OCI-LY7 (cell line): ENCODE data around the gene WNT7A. TPM values are rescaled to one million over a fixed set of nuclear protein-coding genes. Genes with fewer than 3 reads are reported as not detected.

Experiments used
- BruUV-seq: library from RNA; stranded (reverse); fragments of 400-500 nt; replicated peaks from 2 replicates; lab custom pipeline; 2021; lab: Mats Ljungman, UMichigan
- CTCF ChIA-PET: fragments of 300-600 bp; sonication (Branson Sonifier 250); formaldehyde crosslinking; loops from one replicate; lab custom pipeline; 2022; ENCODE audit warnings: antibody characterized with exemption; ENCODE audit not compliant: unreplicated experiment; lab: Charles Lee
- POLR2A ChIA-PET: fragments of 300-600 bp; sonication (Branson Sonifier 250); formaldehyde crosslinking; loops from one replicate; lab custom pipeline; 2022; ENCODE audit warnings: antibody characterized with exemption; lab: Charles Lee
- DNase-seq: peaks from one replicate; pipeline ENCODE4 v3.0.0-alpha.2; 2015; ENCODE audit warnings: low spot score
- H2AFZ ChIP-seq: fragments of 200-600 bp; sonication (generic), shearing (Covaris generic); 2 replicates; pipeline ENCODE4 v1.6.1; 2014; ENCODE audit warnings: mild to moderate bottlenecking, antibody characterized with exemption, low read length, moderate library complexity
- H3K27ac ChIP-seq: fragments of 200-600 bp; sonication (generic); 2 replicates; pipeline ENCODE4 v1.5.1; 2014; ENCODE audit warnings: mixed run types, low read depth, mild to moderate bottlenecking, moderate library complexity, low read length, inconsistent platforms; ENCODE audit not compliant: poor library complexity, severe bottlenecking
- H3K36me3 ChIP-seq: fragments of 200-600 bp; sonication (generic); 2 replicates; pipeline ENCODE4 v1.6.1; 2014; ENCODE audit warnings: mild to moderate bottlenecking, antibody characterized with exemption, low read length, moderate library complexity, mixed read lengths; ENCODE audit not compliant: insufficient read depth
- H3K4me1 ChIP-seq: fragments of 200-600 bp; sonication (generic); 2 replicates; pipeline ENCODE4 v1.5.1; 2014; ENCODE audit warnings: mild to moderate bottlenecking, low read length; ENCODE audit not compliant: insufficient read depth, poor library complexity, severe bottlenecking
- H3K4me2 ChIP-seq: fragments of 200-600 bp; sonication (generic); 2 replicates; pipeline ENCODE4 v1.6.1; 2014; ENCODE audit warnings: mild to moderate bottlenecking, low read length
- H3K4me3 ChIP-seq: fragments of 200-600 bp; sonication (generic); 2 replicates; pipeline ENCODE4 v1.5.1; 2014; ENCODE audit warnings: mild to moderate bottlenecking, low read depth, low read length; ENCODE audit not compliant: poor library complexity, severe bottlenecking
- H3K79me2 ChIP-seq: fragments of 200-600 bp; sonication (generic); 2 replicates; pipeline ENCODE4 v1.6.1; 2016; ENCODE audit warnings: low read depth, mild to moderate bottlenecking, low read length, moderate library complexity, mixed read lengths; ENCODE audit not compliant: insufficient read depth
- H3K9me2 ChIP-seq: fragments of 200-600 bp; sonication (generic); 2 replicates; pipeline ENCODE4 v1.6.1; 2016; ENCODE audit warnings: mild to moderate bottlenecking, low read length, mixed read lengths; ENCODE audit not compliant: insufficient read depth
- H3K9me3 ChIP-seq: fragments of 200-600 bp; sonication (generic); 2 replicates; pipeline ENCODE4 v1.6.1; 2014; ENCODE audit warnings: mild to moderate bottlenecking, mixed run types, low read length, mixed read lengths
- H4K20me1 ChIP-seq: fragments of 200-600 bp; sonication (generic); 2 replicates; pipeline ENCODE4 v1.6.1; 2014; ENCODE audit warnings: mild to moderate bottlenecking, antibody characterized with exemption, low read length, moderate library complexity, mixed read lengths; ENCODE audit not compliant: insufficient read depth
- CTCF ChIP-seq: fragments of 200-600 bp; sonication (generic); conservative IDR thresholded peaks from 2 replicates; pipeline ENCODE4 v1.5.1; 2014; ENCODE audit warnings: mild to moderate bottlenecking, antibody characterized with exemption, low read length, moderate library complexity, mixed read lengths
- EZH2phosphoT487 ChIP-seq: fragments of 200-600 bp; sonication (generic); IDR thresholded peaks from 2 replicates; pipeline ENCODE4 v1.6.1; 2018; ENCODE audit warnings: low read depth, borderline replicate concordance, mild to moderate bottlenecking, mixed run types, antibody characterized with exemption, low read length, moderate library complexity, mixed read lengths
- intact Hi-C: fragments of 100-400 bp; cut with micrococcal nuclease; formaldehyde crosslinking; loops from one replicate; pipeline ENCODE4 v1.10.0; 2022; ENCODE audit not compliant: unreplicated experiment
- total RNA-seq, 2 experiments: library from RNA; depleted of rRNA in 1 of 2; stranded (reverse); fragments of >200 nt in 1 of 2; shearing (Covaris generic) in 1 of 2; gene quantifications; 2 replicates each; pipeline ENCODE4 v1.2.3, GENCODE V29; 2014 to 2022

Gene WNT7A
- total RNA-seq, 2 experiments from 2014 or later: not detected

GRCh38 chr3:13786811-13787210, 93.1 kb downstream of the WNT7A start:
- Histone ChIP-seq H3K36me3 (no peaks in the 10 kb centered on the region), H3K4me2 (no peak overlapping the region), H3K9me2 (no peaks in the 10 kb centered on the region), H3K79me2 (no peaks in the 10 kb centered on the region), H3K9me3 (no peaks in the 10 kb centered on the region), H3K27ac (no peak overlapping the region), H2AFZ (no peak overlapping the region), H3K4me1 (no peaks in the 10 kb centered on the region), H3K4me3 (no peak overlapping the region), H4K20me1 (no peaks in the 10 kb centered on the region)
- CTCF ChIA-PET: interaction anchor here (0.6 kb wide), 1 partner anchor 60 kb away, joined by 3 read pairs; no protein-coding TSS in a partner anchor
- BruUV-seq: no TSS peak
- intact Hi-C loops: no loop called here
- DNase-seq: no peak
- no peak for TF ChIP-seq CTCF
- POLR2A ChIA-PET: no interaction called here

- H2AFZ ChIP-seq: no peak overlapping the region
- no peak overlapping the region for H3K27ac ChIP-seq
- H4K20me1 ChIP-seq: no peaks in the 10 kb centered on the region
- H3K79me2 ChIP-seq: no peaks in the 10 kb centered on the region
- H3K4me2 ChIP-seq: no peak overlapping the region
- intact Hi-C loops: no loop called here
- DNase-seq: no peak
- TF ChIP-seq EZH2phosphoT487 (no peak), CTCF (no peak)
- POLR2A ChIA-PET: no interaction called here
- no peaks in the 10 kb centered on the region for H3K9me2 ChIP-seq
- H3K4me3 ChIP-seq: no peak overlapping the region
- H3K9me3 ChIP-seq: no peaks in the 10 kb centered on the region
- no peaks in the 10 kb centered on the region for H3K36me3 ChIP-seq
- no peaks in the 10 kb centered on the region for H3K4me1 ChIP-seq
- BruUV-seq: no TSS peak
- CTCF ChIA-PET: no interaction called here
Measured at GRCh38 chr3:13785853-13786436, 93.9 kb downstream of the WNT7A start.

- TF ChIP-seq EZH2phosphoT487: no peak
- Histone ChIP-seq H3K9me3 (no peaks in the 10 kb centered on the region), H3K4me3 (no peak overlapping the region), H2AFZ (no peak overlapping the region), H3K4me2 (no peak overlapping the region), H3K9me2 (no peaks in the 10 kb centered on the region), H3K79me2 (no peaks in the 10 kb centered on the region), H4K20me1 (no peaks in the 10 kb centered on the region), H3K4me1 (no peaks in the 10 kb centered on the region), H3K27ac (no peak overlapping the region), H3K36me3 (no peaks in the 10 kb centered on the region)
- BruUV-seq: no TSS peak
- ChIA-PET POLR2A (no interaction called here), CTCF (no interaction called here)
- intact Hi-C loops: no loop called here
- DNase-seq: no peak
Measured at GRCh38 chr3:13785351-13785750, 94.5 kb downstream of the WNT7A start.
